SK-N-MC (cell line): ENCODE data around the gene ATAD3A.
"Not testable (repeated sequence)": the region's sequence is repeated elsewhere in the genome, so short reads cannot be mapped to it uniquely, and the experiment has no call there.

Source experiments
- DNase-seq: peaks from one replicate; pipeline ENCODE4 v3.0.0-alpha.2; 2011; ENCODE audit warnings: low read depth, low spot score
- H3K27ac ChIP-seq: fragments of 200-600 bp; sonication (generic); 2 replicates; pipeline ENCODE4 v1.5.1; 2016; ENCODE audit warnings: mixed run types
- H3K36me3 ChIP-seq: fragments of 200-600 bp; sonication (generic); 2 replicates; pipeline ENCODE4 v1.6.1; 2017; ENCODE audit warnings: antibody characterized with exemption, low read length, mixed read lengths; ENCODE audit not compliant: insufficient read depth
- H3K4me3 ChIP-seq: fragments of 200-600 bp; sonication (generic); 2 replicates; pipeline ENCODE4 v1.5.1; 2016
- H3K9ac ChIP-seq: fragments of 200-600 bp; sonication (generic); 2 replicates; pipeline ENCODE4 v1.8.0; 2017; ENCODE audit warnings: mixed run types, mixed read lengths; ENCODE audit not compliant: insufficient read length
- H3K9me3 ChIP-seq: fragments of 200-600 bp; sonication (generic); 2 replicates; pipeline ENCODE4 v1.6.1; 2017; ENCODE audit warnings: low read depth, mild to moderate bottlenecking, antibody characterized with exemption, low read length, moderate library complexity, mixed read lengths
- EZH2 ChIP-seq: fragments of 200-600 bp; sonication (generic); IDR thresholded peaks from one replicate; pipeline ENCODE4 v1.6.1; 2017; ENCODE audit warnings: antibody characterized with exemption
- FOXP2 ChIP-seq: optimal IDR thresholded peaks from 2 replicates; pipeline ENCODE3; 2011; ENCODE audit warnings: mild to moderate bottlenecking, moderate library complexity; ENCODE audit not compliant: insufficient read depth; ENCODE audit errors: extremely low read length, control extremely low read depth
- POLR2AphosphoS5 ChIP-seq: IDR thresholded peaks from 2 replicates; pipeline ENCODE4 v1.6.1; 2012; ENCODE audit warnings: mild to moderate bottlenecking, low read depth, low read length, borderline replicate concordance

The ATAD3A gene

DNA sequence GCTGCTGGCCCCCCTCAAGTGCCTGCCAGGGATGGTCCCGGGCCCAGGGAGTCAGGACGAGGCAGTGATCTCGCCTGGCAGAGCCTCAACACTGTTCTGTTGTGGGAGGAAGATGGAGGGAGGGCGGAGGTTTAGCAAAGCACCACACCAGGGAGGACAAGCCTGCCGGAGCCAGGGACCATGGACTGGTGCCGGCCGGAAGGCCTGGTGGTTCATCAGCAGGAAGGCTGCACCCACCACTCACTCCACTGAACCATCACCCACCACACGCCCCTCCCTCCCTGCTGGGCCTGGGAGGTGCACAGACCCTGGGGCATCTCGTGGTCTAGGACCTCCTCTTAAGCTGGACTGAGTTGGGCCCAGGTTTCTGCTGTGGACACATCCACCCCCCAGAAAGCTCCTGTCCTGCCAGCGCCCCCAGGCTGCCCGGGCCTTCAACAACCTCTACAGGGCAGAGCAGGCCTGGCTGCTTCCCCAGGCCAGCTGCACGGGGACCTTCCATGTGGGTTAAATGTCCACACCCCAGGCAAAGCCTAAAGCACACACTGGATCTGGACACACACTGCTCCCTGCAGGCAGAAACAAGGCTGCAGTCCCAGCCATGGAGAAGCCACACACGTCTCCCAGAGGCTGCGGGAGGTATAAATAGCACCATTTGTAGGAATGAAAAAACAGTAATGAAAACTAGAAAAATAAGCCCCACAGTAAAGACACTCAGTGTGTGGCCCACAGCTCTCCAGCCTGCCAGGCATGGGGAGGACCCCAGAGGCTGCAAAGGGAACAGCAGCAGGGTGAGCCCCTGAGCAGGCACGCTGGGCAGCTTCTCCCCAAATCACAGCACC lies 38.9 kb downstream of the ATAD3A start:
- DNase-seq: no peak
- peak overlapping the region; percentile 54; the same call in 1 of the 2 replicates for H3K27ac ChIP-seq
- H3K9ac ChIP-seq: no peak overlapping the region
- no peaks in the 10 kb centered on the region for H3K36me3 ChIP-seq
- no peaks in the 10 kb centered on the region for H3K9me3 ChIP-seq
- no peak for TF ChIP-seq POLR2AphosphoS5
- no peak for TF ChIP-seq FOXP2
- no peak for TF ChIP-seq EZH2
- no peak overlapping the region for H3K4me3 ChIP-seq

DNA sequence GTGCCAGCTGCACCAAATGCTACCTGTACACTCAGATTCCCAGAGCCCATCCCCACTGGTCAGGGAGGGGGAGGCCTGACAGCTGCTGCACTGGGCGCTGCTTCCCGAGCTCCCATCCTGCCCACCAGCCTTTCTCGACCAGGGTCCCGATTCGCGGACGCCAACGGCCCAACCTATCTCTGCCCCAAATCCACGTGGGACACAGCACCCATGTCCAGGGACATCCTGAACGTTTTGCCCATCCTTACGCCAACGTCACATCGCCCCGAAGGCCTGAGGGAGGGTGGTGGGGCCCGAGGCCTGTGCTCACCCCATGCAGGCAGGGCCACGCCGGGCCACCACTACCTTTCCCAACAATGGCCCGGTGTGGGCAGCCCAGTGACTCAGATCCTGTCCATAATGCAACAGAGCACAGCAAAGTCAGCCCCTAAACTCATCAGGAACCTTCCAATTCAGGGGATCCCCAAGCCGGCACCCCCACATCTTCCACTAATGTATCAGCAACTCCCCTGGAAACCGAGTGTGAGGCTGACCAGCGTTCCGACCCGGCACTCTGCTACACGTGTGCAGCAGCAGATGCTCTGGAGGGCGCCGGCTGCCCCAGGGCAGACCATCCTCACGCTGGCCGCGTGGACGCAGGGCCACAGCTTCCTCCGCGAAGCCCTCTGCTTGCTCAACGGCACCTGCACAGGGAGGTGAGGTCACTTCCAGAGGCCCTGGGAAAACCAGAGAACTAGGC lies 39.7 kb downstream of the ATAD3A start:
- no peak overlapping the region for H3K4me3 ChIP-seq
- TF ChIP-seq POLR2AphosphoS5 (no peak), FOXP2 (no peak), EZH2 (no peak)
- DNase-seq: no peak
- no peaks in the 10 kb centered on the region for H3K36me3 ChIP-seq
- no peaks in the 10 kb centered on the region for H3K9me3 ChIP-seq
- H3K27ac ChIP-seq: no peak overlapping the region
- H3K9ac ChIP-seq: no peak overlapping the region

DNA sequence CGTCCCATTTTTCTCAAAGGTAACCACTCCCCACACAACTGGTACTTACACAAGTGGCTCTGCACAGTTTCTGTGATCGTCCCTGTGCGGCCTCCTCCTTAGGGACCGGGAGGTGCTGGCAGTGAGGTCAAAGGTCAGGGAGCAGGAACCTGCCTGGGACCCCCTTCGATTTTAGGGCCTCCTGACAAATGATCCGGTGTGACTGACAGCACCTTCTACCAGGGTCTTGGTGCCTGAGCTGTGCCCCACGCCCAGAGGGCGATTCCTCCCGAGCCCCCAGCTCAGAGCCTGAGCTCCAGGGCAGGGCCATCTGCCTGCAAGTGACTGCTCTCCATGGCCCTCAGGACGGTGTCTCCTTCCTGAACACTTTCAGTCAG lies 40.3 kb downstream of the ATAD3A start:
- DNase-seq: no peak
- Histone ChIP-seq H3K9me3 (no peaks in the 10 kb centered on the region), H3K4me3 (no peak overlapping the region), H3K27ac (no peak overlapping the region), H3K9ac (no peak overlapping the region), H3K36me3 (no peaks in the 10 kb centered on the region)
- TF ChIP-seq FOXP2 (no peak), POLR2AphosphoS5 (no peak)

- H3K9ac ChIP-seq: no peak overlapping the region
- no peak overlapping the region for H3K27ac ChIP-seq
- H3K9me3 ChIP-seq: no peaks in the 10 kb centered on the region
- H3K4me3 ChIP-seq: no peak overlapping the region
- H3K36me3 ChIP-seq: no peaks in the 10 kb centered on the region
- TF ChIP-seq EZH2 (no peak), POLR2AphosphoS5 (no peak), FOXP2 (no peak)
- DNase-seq: no peak
Measured at GRCh38 chr1:1553821-1554494, 42.0 kb downstream of the ATAD3A start.

GRCh38 chr1:1554550-1554925 lies 42.6 kb downstream of the ATAD3A start:
- DNase-seq: no peak
- Histone ChIP-seq H3K9ac (no peak overlapping the region), H3K4me3 (no peak overlapping the region), H3K36me3 (no peaks in the 10 kb centered on the region), H3K9me3 (no peaks in the 10 kb centered on the region), H3K27ac (no peak overlapping the region)
- no peak for TF ChIP-seq EZH2
- TF ChIP-seq FOXP2: no peak
- TF ChIP-seq POLR2AphosphoS5: no peak

- Histone ChIP-seq H3K9me3 (no peaks in the 10 kb centered on the region), H3K27ac (no peak overlapping the region), H3K9ac (no peak overlapping the region), H3K36me3 (no peaks in the 10 kb centered on the region), H3K4me3 (no peak overlapping the region)
- no peak for DNase-seq
- TF ChIP-seq POLR2AphosphoS5: no peak
- TF ChIP-seq EZH2: no peak
- TF ChIP-seq FOXP2: no peak
Measured at GRCh38 chr1:1554926-1555915, 43.3 kb downstream of the ATAD3A start.

GRCh38 chr1:1556505-1556904 lies 44.5 kb downstream of the ATAD3A start:
- no peak overlapping the region for H3K27ac ChIP-seq
- no peak for DNase-seq
- no peaks in the 10 kb centered on the region for H3K9me3 ChIP-seq
- H3K4me3 ChIP-seq: no peak overlapping the region
- H3K9ac ChIP-seq: no peak overlapping the region
- TF ChIP-seq FOXP2 (no peak), POLR2AphosphoS5 (no peak), EZH2 (no peak)
- H3K36me3 ChIP-seq: peaks cover 3% of the 10 kb centered on the region; the same call in 1 of the 2 replicates

- not testable (repeated sequence) for H3K36me3 ChIP-seq, H3K4me3 ChIP-seq, DNase-seq, H3K27ac ChIP-seq, H3K9ac ChIP-seq, H3K9me3 ChIP-seq
Measured at GRCh38 chr1:1556961-1557360, 45.0 kb downstream of the ATAD3A start.

- not testable (repeated sequence) for H3K9ac ChIP-seq, H3K27ac ChIP-seq, DNase-seq, H3K4me3 ChIP-seq, H3K9me3 ChIP-seq
- H3K36me3 ChIP-seq: peaks cover 15% of the 10 kb centered on the region; the same call in 1 of the 2 replicates
Measured at GRCh38 chr1:1557688-1558087, 45.7 kb downstream of the ATAD3A start.
